RPMI7951 (cell line): ENCODE results near the gene MDFIC. TPM values are rescaled to one million over a fixed set of nuclear protein-coding genes. Genes with fewer than 3 reads are reported as not detected.
"Not testable (repeated sequence)": the region's sequence is repeated elsewhere in the genome, so short reads cannot be mapped to it uniquely, and the experiment has no call there.

ENCODE experiments used
- DNase-seq: peaks from one replicate; pipeline ENCODE4 v3.0.0-alpha.2; 2012; ENCODE audit warnings: low read depth
- total RNA-seq: library from RNA; depleted of rRNA; stranded (reverse); fragments of >200 nt; shearing (Covaris generic); gene quantifications from 2 replicates; pipeline ENCODE4 v1.2.3, GENCODE V29; 2014; rRNA removed

Gene MDFIC, protein sequence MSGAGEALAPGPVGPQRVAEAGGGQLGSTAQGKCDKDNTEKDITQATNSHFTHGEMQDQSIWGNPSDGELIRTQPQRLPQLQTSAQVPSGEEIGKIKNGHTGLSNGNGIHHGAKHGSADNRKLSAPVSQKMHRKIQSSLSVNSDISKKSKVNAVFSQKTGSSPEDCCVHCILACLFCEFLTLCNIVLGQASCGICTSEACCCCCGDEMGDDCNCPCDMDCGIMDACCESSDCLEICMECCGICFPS
- 30.8 and 38.1 TPM in 2 replicates for total RNA-seq

DNA sequence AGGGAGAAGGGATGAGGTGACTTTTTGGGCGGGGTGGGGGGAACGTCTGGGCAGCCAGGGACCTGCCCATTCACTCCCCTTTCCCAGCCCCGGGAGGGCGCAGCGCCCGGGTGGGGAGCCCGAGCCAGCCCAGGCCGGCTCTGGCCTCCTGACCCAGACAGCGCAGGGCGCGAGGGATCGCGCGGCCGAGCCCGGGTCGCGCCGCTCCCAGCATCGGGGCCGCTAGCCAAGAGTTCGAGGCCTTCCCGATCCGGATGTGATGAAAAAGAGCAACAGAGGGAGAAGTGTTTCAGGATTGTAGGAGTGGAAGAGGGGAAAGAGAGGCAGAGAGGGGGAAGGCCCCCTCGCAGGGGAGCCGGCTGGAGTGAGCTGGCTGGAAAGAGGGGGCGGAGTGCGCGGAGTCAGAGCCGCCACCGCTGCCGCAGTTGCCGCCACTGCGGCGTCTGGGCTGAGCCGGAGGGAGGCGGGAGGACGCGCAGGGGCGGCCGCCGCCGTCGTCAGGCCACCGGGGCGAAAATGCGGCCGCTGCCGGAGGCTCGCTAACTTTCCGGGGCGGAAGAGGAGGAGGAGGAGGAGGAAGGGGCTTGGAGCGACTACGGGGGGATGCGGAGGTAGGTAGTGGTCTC, at the start of gene MDFIC:
MDFIC (plus strand) TSS at position 69 of the 626 bp plus-strand sequence. CDS start 940 bp downstream, outside the sequence.
- peak; percentile 58 for DNase-seq

DNA sequence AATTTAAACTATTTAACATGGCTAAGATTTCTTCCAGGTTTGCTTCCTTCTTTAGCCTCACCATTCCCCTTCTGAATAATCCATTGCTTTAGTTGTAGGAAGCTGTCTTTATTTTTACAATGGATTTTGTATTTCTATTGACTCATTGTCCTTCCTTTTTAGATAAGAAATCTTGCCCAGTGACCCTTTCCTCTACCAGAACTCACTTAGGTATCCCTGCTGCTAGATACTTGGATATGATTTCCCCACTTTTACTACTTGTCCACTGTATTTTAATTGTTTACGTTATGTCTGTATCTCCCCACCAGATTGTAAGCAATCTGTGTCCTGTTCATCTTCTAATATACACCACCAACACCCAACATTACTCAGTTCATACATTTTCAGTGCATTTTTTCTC, 47.7 kb upstream of the MDFIC start:
- no peak for DNase-seq

DNA sequence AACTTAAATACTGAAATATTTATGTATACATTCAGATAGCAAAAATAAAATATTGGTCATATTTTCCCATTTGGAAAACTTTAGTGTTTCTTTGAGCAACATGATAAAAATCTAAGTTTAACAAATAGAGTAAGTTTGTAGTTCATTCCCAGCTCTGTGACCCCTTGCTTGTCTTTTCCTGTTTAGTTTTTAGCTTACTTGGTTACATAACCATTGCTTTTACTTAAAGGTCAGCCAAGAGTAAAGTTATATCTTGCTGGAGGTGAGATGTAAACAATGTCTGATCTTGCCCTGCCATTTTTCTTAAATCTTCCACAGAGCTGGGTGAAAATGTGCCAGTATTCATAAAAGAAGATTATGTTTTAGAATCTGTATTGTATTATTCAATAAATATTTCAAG, 46.7 kb upstream of the MDFIC start:
- no peak for DNase-seq

DNA sequence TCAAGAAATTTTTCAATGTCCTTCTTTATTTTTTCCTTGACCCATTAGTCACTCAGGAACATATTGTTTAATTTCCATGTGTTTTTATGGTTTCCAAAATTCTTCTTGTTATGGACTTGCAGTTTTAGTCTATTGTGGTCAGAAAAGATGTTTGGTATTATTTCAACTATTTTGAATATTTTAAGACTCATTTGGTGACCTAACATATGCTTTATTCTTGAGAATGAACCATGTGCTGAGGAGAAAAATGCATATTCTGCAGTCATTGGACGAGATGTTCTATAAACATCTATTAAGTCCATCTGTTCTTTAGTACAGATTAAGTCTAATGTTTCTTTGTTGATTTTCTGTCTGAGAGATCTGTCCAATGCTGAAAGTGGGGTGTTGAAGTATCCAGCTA, 42.3 kb upstream of the MDFIC start:
- no peak for DNase-seq

DNA sequence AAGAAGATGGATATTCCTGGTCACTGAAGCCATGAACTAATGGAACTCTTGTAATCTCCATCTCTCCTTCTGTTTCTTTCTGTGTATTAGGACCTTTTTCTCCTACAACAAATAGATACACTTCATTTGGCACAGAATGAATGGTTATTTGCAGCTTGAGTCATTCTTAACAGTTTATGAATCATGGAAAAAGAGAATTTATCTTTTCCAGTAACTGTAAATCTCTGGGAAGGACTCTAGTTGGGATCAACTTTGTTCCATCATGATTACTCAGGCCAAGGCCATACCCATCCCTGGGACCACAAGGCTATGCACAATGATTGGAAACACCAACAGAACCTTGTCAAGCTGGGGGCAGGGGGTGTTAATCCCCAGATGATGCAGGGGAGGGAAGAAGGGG, 36.1 kb upstream of the MDFIC start:
- DNase-seq: peak; percentile 13

DNA sequence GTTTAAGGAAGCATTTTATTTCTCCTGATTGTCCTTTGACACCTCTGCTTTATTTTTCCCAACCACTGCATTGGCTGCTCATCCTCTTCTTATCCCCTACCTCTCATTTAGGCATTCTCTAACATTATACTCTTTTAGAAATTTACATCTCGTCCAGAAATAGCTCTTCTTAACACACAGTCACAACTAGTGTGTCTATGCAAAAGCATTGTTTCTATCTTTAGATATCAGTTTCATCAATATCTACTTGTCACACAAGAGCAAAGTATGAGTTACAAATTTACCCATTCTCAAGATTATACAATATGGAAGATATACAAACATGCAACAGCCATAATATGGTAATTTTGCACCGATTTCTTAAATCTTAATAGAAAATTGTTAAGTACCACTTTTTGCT, 35.7 kb upstream of the MDFIC start:
- no peak for DNase-seq

DNA sequence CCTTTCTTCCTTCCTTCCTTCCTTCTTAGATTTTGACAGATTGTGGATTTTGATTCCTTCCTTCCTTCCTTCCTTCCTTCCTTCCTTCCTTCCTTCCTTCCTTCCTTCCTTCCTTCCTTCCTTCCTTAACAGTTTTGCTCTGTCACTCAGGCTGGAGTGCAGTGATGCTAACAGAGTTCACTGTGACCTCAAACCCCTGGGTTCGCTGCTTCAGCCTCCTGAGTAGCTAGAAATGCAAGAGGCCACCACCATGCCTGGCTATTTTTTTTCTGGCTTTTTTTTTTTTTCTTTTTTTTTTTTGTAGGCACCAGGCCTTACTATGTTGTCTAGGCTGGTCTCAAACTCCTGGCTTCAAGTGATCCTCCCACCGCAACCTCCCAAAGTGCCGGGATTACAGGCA, 32.8 kb upstream of the MDFIC start:
- not testable (repeated sequence) for DNase-seq

DNA sequence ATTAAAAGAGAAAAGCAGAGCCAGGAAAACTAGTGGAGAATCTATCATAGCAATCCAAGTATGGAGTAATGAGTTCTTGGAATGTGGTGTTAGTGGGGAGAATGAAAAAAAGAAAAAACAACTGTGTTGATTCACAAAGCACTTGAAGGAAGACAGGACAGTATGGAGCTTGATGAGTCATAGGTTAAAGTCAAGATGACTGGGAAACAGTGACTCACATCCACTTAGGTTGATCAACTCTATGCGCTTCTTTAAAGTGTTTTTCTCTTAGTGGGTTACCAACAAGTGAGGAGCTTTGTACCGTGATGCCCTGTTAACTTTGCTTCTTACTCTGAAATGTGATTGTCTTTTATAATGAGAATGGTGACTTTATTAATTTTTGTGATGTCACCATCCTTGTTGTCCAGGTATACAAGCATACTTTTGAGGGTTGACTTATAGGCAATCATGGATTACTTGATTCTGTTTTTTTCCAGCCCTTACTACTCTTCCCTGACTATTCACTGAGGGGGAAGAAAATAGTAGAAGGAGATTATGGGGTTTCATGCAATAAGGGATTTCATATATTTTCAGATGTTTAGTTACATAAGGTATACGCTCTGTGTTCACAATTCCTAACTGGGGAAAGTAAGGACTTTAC, 32.1 kb upstream of the MDFIC start:
- peak; percentile 94 for DNase-seq

DNA sequence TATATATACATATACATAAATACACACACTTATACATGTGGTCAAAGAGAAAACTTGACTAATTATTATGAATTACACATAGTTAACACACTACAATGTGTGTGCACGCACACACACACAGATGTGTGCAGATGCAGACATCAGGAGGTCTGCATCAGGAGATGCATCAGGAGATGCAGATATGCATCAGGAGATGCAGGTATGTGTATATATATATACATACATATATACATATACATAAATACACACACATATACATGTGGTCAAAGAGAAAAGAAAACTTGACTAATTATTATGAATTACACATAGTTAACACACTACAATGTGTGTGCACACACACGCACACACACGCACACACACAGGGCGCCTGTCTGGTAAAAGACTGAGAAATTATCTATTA, 31.3 kb upstream of the MDFIC start:
- DNase-seq: no peak

DNA sequence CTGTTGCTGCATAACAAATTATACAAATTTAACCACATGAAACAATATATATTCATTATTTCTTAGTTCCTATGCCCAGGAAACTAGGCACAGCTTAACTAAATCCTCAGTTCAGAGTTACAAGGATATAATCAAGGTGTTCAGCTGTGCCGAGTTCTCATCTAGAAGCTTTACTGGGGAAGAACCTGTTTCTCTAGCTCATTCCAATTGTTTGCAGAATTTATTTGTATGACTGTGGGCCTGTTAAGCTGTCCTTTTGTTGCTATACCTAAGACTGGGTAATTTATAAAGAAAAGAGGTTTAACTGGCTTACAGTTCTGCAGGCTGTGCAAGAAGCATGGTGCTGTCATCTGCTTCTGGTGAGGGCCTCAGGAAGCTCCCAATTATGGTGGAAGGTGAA, 21.8 kb upstream of the MDFIC start:
- no peak for DNase-seq

DNA sequence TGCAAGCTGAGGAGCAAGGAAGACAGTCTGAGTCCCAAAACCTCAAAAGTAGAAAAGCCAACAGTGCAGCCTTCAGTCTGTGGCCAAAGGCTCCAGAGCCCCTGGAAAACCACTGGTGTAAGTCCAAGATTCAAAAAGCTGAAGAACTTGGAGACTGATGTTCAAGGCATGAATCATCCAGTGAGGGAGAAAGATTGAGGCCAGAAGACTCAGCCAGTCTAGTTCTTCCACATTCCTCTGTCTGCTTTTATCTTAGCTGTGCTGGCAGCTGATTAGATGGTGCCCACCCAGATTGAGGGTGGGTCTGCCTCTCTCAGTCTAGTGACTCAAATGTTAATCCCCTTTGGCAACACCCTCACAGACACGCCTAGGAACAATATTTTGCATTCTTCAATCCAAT, 20.1 kb upstream of the MDFIC start:
- peak; percentile 15 for DNase-seq

DNA sequence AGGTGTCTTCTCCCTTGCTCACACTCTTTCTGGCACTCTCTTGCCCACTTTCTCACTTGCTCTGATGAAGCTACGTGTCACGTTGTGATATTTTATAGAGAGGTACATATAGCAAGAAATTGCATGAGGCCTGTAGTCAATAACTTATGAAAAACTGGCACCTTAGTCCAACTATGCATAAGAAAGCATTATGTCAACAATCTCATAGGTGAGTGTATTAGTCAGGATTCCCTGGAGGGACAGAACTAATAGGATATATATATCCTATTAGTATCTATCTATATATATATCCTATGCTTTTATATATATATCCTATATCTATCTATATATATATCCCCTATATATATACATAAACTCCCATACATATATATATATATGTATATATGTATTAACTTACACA, 18.8 kb upstream of the MDFIC start:
- no peak for DNase-seq

DNA sequence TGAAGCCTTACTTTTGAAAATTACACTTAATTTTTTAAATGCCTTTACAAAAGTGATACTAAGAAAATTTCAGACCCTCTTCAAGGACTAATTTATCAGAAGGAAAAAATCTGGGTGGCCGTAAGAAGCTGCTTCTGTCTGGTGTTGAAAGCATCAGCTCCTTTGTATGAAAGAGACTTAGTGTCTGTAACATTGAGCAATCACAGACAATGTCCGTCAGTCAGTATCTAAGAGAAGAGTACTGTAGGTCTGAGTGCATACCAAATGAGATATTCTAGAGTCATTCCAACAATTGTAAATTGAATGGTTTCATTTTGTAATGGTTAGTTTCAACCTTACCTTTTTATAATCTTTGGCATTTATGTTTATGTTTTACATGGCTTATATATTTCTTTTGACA, 11.1 kb upstream of the MDFIC start:
- peak; percentile 43 for DNase-seq

DNA sequence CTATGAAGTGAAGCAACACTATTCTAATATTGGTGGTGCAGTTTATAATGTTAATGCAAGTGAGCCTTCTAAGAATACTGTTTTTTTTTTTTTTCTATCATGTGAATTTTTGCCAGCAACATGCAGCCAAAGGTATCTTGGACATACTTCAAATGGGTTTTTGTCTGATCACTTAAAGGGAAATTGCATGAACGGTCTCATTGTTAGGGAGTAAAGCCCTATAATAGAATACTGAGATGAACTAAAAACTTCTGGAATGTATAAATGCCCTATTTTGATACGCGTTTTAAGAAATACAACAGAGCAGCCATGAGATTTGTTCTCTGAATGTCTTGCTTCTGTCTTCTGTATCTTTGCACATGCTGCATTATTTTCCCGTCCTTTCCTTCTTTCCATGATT, 10.5 kb upstream of the MDFIC start:
- no peak for DNase-seq

DNA sequence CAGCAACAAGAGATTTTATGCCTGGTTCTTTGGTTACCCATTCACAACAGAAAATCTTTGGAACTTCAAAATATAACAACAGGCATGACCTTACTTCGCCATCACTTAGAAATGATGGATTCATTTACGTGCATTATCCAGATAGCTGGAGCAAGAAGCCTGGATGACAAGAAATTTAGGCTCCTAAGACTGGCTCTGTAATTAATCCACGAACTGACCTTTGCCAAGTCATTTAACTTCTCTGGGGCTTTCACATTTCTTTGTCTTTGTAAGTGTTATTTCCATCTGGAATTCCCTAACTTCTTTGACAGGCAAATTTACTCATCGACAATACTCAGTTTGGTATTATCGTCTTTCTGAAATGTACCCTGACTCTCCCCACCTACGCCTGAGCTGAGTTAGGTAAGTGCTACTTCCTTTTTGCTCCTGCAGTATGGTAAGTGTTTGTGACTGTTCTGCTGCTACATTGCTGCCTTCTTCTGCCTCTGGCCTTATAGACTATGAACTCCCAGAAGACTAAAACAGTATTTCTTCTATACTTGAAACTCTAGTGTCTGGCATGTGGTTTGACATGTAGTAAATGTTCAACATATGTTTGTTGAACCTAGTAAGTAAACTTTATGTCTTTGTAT, 5.5 kb upstream of the MDFIC start:
- no peak for DNase-seq

DNA sequence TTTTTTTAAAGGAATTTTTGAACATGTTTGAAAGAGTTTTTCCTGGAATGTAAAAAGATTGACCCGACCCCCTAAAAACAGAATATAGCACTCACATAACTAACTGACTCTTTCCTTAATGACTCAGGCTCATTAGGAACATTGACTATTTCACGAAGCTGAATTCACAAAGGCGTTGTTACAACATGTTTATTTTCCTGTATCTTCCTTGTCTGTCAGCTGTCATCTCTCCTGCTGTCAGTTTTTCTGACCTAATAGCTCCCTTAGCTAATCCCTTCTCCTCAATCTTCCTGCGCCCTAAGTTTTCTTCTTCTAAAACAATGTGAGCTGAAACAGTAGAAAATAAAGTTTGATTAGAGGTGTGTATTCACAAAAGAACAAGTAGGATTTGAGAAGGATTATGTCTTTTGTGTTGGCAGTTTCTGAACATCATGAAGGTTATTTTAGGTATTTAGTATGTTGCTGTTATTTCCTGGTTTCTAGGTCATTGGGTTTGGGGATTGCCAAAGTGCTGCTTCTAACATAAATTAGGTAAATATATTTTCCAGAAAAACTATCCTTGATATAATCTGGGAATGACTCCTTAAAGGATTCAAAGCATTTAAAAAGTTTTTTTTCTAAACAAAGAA, 4.6 kb upstream of the MDFIC start:
- DNase-seq: no peak

DNA sequence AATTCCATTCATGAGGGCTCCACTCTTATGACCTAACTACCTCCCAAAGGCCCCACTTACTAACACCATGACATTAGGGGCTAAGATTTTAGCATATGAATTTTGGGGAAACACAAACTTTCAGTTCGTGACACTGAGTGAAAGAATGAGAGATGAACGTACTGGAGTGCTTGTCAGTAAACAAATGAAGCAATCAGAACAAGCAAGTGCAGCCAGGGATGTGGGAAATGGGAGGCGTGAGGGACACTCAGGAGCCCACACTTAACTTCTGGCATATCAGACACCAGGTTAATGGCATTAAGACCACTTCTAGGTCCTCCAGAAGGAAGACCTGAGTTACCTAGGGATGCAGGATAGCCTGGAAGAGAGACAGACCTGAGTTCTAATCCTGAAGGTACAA, 2.3 kb upstream of the MDFIC start:
- no peak for DNase-seq

DNA sequence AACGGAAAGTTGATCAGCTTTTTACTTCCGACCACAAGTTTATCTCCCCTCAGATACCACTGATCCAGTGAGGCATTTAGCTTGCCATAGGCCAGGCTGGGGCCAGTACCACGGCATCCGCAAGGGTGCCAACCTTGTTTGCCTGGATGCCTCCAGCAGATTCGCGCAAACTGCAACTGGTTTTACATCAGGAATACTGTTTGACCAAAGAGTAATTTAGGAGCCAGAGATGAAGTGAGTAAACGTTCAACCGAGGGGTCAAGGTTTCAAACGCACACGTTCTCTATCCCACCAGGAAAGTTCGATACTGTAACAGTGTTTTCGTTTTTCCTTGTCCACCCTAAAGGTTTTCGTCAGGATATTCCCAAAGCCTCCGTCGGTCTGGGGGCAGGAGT, 266 bp upstream of the MDFIC start:
- DNase-seq: no peak

DNA sequence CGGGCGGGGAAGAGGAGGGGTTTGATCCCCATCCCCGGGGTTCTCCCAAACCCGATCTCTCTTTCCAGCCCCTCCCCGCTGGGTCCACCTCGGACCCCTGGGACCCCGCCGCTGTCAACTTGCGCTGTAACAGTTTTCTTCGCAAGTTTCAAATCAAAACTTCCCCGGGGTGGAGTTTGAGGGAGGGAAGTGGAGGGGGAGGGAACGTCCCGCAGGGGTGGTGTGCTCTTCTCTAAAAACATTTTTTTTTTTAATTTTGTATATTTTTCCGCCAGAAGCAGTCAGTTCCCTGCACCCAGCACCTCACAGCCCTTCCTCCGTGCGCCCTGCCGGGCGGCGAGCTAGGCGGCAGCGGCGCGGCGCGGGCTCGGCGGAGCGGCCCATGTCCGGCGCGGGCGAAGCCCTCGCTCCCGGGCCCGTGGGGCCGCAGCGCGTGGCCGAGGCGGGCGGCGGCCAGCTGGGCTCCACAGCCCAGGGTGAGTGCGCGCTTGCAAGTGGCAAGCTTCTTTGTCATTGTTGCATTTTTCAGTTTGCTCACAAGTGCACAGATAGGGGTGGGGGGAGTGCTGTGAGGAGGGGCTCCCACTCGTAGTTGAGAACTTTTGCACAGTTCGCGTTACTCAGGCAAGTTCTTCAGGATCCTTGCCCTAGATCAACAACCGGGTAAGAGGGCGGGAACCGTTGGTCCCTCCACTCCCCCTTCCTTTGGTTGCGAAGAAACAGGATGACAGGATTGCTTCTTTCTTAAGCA, 933 bp downstream of the MDFIC start:
- peak; percentile 73 for DNase-seq

DNA sequence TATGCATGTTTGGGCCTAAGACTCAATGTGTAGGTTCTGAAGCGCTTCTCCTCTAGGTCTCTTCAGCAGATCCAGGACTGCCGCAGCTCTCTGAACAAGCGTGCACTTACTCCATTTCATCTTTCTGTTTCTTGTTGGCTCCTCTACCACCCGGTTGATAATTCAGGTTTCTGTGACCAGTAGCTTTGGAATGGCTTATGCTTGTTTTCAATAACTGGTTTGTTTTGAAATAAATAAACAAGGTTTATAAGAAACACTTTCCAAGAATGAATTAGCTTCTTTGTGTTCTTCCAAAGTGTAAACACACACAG, 1.5 kb downstream of the MDFIC start:
- DNase-seq: no peak

DNA sequence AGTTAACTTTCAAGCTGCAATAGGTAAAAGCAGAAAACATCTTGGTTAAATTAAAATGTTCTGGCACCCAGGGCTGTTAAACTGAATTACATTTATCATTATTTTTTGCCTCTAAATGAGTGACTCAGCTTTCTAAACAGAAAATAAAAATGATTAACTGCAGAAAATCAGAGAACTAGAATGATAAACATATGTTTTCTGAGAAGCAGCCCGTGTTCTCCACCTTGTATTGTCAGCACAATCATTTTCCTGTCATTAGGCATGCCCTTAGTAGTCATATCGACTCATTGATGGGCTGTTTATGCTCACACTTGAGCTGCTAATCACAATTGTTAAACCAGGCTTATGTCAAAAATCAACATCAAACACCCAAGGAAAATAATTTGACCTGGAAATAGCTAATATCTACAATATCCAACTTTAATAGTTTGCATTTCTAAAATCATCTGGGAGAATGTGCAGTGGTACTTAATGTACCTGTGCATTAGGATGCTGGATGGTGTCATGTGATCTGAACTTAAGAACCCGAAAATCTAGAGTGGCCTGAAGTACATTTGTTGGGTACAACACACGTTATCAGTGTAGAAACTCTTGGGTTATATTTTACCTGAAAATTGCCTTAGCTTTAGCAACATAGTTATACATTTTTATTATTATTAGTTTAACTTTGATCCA, 2.3 kb downstream of the MDFIC start:
- no peak for DNase-seq
